Urothelium cell line (cell line): ENCODE results near the gene EIF4B.
A peak's percentile ranks its signal among the peaks of the same experiment; 100 is the strongest.

Experiments
- DNase-seq: peaks from one replicate; pipeline ENCODE4 v3.0.0; 2011; ENCODE audit warnings: low spot score, mixed read lengths
- FAIRE-seq: peaks from 2 replicates; lab custom pipeline; 2011; peaks lifted over from hg19 to GRCh38; lab: Jason Lieb, UNC

Gene EIF4B

DNA sequence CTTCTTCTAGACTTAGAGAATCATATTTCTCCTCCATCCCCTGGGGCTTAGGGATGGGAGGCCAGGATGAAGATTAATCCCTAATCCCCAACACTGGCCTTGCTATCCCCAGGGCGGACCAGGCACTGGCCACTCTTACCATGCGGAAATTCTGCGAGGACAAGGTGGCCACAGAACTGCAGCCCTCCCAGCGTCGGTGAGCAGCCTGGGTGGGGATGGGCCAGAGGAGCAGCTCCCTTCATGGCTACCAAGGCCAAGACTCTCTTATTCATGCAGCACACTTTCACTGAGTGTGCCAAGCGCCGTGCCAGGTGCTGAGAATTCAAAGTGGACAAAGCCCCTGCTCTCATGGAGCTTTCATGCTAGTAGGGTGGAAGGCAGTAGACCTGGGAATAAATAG is 50.6 kb downstream of the EIF4B start:
- FAIRE-seq, result no peak

DNA sequence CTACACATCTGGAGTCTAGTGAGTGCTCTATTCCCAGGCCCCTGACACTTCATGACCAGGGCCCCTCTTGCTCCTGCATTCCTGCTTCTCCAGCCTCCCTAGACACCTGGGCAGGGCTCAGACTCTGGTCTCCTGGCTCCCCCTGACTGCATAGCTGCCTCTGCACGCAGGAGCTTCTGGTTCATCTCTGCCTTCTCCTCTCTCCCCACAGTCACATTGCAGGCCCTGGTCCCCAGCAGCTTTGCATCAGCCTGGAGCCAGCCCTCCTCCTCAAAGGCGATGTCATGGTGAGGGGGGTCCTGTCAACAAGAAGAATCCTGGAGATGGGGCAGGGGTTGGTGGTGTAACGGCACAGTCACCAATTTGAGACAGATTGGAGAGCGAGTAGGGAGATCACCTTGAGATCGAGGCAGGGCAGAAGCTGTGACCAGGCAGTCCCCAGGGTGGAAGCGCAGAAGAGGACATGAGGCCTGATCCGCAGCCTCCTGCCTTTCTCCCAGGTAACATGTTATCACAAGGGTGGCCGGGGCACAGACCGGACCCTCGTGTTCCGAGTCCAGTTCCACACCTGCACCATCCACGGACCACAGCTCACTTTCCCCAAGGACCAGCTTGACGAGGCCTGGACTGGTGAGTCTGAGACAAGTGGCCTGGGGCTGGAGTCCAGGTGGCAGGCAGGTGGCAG is 51.7 kb downstream of the EIF4B start:
- no peak for FAIRE-seq
- DNase-seq, result no peak

More for the DNA sequence above, 50.6 kb downstream of the EIF4B start:
- no peak for DNase-seq

DNA sequence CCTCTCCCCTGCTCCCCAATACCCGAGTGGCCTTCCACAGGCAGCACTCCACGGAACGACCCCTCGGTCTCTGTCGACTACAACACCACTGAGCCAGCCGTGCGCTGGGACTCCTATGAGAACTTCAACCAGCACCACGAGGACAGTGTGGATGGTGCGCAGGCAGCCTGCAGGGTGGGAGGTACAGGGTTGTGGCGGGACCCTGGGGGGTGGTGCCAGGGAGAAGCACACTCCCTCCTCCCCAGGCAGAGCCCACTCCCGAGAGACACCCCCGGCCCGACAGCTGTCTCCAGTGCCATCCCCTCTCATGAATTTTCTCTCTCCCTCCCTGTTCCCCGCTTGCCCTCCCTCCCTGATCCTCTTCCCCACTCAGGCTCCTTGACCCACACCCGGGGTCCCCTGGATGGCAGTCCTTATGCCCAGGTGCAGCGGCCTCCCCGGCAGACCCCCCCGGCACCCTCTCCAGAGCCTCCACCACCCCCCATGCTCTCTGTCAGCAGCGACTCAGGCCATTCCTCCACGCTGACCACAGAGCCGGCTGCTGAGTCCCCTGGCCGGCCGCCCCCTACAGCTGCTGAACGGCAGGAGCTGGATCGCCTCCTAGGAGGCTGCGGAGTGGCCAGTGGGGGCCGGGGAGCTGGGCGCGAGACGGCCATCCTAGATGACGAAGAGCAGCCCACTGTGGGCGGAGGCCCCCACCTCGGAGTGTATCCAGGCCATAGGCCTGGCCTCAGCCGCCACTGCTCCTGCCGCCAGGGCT is 52.6 kb downstream of the EIF4B start:
- FAIRE-seq (no peak), DNase-seq (no peak)

DNA sequence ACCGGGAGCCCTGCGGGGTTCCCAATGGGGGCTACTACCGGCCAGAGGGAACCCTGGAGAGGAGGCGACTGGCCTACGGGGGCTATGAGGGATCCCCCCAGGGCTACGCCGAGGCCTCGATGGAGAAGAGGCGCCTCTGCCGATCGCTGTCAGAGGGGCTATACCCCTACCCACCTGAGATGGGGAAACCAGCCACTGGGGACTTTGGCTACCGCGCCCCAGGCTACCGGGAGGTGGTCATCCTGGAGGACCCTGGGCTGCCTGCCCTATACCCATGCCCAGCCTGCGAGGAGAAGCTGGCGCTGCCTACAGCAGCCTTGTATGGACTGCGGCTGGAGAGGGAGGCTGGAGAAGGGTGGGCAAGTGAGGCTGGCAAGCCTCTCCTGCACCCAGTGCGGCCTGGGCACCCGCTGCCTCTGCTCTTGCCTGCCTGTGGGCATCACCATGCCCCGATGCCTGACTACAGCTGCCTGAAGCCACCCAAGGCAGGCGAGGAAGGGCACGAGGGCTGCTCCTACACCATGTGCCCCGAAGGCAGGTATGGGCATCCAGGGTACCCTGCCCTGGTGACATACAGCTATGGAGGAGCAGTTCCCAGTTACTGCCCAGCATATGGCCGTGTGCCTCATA is 53.3 kb downstream of the EIF4B start:
- DNase-seq, result no peak
- FAIRE-seq, result no peak

DNA sequence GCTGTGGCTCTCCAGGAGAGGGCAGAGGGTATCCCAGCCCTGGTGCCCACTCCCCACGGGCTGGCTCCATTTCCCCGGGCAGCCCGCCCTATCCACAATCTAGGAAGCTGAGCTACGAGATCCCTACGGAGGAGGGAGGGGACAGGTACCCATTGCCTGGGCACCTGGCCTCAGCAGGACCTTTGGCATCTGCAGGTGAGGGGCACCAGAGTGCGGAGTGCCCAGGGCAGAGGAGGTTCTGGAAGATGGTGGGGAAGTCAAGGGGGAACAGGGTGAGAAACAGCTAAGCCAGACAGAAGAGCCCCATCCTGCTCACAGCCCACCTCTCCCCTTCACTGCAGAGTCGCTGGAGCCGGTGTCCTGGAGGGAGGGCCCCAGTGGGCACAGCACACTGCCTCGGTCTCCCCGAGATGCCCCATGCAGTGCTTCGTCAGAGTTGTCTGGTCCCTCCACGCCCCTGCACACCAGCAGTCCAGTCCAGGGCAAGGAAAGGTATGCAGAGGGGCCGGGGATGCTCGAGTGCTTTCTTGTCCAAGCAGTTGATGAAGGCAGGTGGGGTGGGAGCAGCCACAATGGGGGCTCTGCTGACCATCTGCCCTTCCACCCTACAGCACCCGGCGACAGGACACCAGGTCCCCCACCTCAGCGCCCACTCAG is 53.9 kb downstream of the EIF4B start:
- no peak for DNase-seq
- FAIRE-seq, result no peak

DNA sequence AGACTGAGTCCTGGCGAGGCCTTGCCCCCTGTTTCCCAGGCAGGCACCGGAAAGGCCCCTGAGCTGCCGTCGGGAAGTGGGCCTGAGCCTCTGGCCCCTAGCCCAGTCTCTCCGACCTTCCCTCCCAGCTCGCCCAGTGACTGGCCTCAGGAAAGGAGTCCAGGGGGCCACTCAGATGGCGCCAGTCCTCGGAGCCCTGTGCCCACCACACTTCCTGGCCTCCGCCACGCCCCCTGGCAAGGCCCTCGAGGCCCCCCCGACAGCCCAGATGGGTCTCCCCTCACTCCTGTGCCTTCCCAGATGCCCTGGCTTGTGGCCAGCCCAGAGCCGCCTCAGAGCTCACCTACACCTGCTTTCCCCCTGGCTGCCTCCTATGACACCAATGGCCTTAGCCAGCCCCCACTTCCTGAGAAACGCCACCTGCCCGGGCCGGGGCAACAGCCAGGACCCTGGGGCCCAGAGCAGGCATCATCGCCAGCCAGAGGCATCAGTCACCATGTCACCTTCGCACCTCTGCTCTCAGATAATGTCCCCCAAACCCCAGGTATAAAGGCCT is 54.5 kb downstream of the EIF4B start:
- DNase-seq, result no peak
- no peak for FAIRE-seq

DNA sequence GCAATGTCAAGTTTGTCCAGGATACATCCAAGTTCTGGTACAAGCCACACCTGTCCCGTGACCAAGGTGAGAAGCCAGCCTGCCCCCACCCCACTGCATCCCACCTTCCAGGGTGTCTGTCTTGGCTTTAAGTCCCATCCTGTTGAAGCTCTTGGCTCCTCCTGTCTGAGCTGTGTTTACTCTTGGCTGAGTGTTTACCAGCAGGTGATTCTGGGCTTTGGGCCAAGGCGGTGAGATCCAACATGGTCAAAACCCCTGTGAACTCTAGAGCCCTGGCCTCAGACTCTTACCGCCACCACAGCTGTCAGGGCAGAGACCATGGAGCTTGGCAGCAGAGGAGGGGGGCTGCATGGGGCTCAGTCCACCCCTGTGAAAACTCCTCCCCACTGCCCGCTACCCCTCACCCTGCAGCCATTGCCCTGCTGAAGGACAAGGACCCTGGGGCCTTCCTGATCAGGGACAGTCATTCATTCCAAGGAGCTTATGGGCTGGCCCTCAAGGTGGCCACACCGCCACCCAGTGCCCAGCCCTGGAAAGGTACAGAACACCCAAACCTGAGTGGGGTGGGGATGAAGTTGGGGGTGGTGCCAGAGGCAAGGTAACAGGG is 55.3 kb downstream of the EIF4B start:
- DNase-seq, result no peak
- FAIRE-seq, result no peak

DNA sequence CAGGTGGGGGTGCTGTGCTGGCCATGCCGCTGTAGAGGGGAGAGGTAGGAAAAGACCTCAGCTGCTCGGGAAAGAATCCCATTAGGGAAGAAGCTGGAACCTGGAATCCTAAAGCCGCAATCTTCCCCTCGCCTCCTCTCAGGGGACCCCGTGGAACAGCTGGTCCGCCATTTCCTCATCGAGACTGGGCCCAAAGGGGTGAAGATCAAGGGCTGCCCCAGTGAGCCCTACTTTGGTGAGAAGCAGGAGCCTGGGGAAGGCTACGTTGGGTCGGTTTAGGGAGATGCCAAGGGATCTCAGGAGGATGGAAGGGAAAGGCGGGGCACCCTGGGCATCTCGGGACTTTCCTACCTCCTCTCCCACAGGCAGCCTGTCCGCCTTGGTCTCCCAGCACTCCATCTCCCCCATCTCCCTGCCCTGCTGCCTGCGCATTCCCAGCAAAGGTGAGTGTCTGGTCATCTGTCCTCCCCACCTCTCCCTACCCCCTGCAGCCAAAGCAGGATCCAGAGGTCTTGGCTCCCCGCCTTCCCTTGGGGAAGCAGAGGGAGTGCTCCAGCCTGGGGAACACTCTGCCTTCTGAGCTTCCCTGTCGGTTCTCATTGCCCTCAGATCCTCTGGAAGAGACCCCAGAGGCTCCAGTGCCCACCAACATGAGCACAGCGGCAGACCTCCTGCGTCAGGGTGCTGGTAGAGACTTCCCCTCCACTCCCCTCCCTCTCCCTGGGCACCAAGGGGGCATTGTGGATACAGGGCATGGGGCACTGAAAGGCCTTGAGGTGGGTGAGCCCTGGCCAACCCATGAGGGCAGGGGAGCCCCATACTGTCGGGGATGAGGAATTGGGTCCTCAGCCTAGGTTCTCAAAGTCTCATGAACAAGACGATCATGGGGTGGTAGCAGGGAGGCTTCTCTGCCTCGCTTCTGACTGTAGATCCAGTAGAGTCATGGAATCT is 56.0 kb downstream of the EIF4B start:
- no peak for DNase-seq
- FAIRE-seq, result no peak

DNA sequence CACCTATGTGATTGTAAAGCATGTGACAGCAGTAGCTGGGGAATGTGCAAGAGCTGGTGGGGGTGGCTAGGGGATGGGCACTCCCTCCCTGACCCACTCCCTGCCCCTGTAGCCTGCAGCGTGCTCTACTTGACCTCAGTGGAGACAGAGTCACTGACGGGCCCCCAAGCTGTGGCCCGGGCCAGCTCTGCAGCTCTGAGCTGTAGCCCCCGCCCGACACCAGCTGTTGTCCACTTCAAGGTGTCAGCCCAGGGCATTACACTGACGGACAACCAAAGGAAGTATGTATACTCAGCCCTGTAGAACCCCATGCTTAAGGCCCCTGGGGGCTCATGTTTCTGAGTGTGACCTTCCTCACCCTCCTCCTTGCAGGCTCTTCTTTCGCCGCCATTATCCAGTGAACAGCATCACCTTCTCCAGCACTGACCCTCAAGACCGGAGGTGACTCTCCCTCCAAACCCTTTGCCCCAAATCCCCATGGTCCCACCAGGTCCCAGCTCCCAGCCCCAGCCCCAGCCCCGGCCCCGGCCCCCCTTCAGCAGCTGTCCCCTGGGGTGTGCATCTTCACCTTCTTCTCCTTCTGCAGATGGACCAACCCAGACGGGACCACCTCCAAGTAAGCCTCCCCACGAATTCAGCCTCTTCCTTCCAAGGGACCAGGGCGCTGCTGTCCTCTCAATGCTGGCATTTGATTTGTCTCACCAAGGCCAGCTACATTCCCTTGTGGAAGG is 56.9 kb downstream of the EIF4B start:
- FAIRE-seq (no peak), DNase-seq (no peak)

DNA sequence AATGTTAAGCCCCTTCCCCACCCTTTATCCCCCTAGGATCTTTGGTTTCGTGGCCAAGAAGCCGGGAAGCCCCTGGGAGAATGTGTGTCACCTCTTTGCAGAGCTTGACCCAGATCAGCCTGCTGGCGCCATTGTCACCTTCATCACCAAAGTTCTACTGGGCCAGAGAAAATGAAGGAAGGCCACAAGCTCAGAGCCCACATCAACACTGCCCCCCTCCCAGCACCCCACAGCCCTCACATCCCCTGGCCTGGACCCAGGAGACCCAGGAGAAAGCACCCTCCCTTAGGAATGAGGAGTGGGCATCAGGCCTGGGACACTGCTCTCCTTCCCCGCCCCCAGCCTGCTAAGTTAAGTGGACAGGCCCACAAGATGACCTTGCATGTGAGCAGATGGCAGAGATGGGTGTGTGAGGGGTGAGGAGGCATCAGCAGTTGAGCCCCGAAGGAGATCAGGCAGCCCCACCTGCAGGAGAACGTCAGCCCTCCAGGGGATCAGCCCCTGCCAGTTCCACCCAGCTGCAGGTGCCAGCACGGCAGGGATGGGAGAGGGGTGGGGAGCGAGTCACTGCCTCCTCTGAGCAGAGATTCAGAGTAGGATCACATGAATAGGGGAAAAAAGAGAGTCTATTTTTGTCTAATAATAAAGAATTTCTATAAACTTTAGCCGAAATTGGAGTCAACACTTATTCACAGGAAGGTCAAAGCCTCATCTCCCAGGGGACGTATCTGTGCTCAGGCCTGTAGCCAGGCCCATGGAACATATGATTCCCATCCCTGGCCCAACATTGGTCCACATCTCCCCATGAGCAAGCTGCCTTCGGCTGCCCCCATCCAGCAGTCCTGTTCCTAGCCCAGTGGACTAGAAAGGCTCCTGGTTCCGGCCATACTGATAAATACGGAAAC is 57.7 kb downstream of the EIF4B start:
- FAIRE-seq (peak; percentile 56), DNase-seq (no peak)

DNA sequence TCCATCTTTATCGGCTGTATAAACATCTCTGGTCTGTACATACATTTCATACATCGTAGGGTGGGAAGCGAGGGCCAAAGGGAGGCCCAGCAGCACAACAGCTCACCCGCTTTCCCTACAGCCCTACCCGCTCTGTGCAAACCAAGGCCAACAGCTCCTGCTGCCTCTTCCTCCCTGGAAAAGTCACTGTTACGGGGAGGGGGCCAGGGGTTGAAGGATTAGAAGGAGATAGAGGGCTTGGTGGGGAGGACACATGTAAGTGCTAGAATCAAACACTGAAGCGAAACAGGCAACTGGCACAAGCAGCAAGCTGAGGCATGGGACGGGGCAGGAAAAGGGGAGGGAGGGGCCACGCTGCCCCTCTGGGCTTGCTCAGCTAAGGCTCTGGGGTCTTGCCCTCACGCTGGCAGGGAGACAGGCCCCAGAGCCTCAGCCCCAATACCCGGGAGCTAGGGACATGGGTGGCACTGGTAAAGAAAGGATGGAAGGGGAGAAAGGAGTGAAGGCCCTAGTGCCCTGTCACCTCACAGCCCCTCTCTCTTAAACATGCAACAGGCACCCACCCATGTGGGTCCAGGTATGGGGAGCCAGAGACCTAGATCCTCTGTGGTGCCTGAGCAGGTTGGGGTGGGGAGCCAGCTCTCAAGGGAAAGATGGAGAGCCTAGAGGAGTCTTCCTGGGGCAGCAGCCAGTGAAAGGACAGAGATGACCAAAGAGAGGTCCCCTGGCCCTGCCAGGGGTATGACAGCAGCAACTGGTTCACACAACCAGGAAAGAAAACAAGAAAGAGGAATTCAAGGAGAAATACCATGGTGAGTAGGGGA is 58.6 kb downstream of the EIF4B start:
- FAIRE-seq (no peak), DNase-seq (no peak)

DNA sequence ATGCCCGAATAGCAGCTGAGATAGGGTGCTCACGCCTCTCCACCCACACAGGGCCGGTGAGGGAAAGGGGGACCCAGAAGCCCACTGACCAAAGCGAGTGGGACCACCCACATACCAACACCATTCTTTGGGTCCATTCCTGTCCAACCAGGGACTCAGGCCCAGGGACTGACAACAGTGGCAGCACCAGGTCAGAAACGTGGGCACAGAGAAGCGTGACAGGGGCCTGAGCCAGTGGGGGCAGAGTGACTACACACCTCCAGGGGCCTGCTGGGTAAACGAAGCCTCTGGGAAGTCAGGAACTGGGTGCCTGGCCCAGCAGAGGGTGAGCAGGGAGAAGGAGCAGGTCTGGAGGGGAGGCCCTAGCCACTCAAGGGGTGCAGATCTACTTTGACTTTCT is 59.2 kb downstream of the EIF4B start:
- FAIRE-seq, result no peak
- DNase-seq, result no peak

DNA sequence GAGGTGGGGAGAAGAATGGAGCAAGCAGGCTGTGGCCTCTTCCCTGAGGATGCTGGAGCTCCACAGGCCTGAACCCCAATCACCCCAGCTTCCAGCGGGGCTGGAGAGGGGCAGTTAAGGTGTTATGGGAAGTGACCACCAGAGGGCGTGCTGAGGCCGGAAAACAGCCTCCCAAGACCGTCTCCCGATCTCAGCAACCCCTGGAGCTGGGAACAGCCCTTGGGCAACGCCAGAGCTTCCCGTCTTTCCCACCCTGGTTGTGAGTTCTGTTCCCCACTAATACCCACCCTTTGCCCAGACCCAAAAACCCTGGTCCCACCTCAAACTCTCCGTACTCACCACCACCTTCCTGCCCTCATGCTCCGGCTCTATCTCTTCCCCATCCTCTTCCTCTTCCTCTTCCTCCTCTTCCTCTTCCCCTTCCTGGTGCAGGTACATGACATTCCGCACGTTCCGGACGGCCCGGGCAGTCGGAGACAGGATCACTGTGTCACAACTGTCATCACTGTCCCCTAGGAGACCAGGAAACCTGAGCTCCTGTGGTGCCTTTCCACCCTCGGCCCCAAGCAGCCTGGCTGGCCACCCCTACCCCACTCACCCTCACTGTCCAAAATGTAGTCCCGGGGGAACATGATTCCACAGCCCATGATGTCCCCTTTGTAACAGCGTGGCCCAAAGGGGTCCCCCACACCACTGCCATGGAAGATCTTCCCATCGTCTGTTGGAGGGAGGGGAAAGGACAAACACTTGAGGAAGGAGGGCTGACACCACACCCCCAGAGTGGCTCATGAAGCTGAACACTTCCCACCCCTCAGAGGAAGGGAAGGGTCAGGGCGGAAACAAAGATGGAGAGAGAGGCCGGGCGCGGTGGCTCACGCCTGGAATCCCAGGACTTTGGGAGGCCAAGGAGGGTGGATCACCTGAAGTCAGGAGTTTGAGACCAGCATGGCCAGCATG is 60.0 kb downstream of the EIF4B start:
- FAIRE-seq (no peak), DNase-seq (peak; percentile 86)

DNA sequence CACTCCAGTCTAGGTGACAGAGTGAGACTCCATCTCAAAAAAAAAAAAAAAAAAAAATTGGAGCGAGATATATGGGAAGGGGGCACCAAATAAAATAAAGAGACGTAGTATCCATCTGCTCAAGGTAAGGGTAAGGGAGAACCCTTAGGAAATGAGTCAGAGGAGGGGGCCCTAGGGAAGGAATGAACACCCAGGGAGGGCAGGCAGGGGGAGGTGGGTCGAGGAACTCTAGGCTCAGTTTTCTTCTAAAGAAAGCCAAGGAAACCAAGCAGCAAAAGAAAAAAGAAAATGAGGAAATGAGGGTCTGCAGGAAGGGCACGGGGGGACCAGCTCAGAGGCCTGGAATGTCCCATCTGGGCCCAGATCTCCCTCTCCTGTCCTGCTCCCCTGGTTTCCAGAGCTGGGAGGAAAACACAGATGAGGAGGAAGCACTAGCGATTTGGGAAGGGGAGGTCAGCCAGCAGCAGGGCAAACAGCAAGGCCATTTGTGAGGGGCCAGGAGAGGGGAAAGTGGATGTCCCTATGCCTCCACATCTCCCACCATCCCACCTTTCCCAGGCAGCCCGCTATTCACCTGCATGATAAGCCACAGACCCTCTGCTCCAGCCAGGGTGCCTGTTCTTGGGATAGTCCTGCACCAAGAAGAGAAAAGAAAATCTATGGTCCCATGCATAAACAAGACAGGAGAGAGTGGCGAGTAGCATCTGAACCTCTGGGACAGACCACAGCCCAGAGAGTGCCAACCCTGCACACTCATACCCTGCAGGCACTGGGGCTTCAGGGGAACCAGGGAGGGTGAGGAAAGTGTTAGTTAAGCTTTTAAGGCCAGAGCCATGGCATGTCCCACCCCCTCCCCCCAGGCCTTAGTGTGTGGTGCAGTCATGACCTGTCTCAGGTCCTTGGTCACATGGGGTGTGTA is 61.1 kb downstream of the EIF4B start:
- DNase-seq (no peak), FAIRE-seq (no peak)
